HG03354 (cell line): Measurements from ENCODE around the gene ADCYAP1R1.

Experiments
- ATAC-seq: cut with Tn5 transposase; IDR thresholded peaks from one replicate; pipeline ENCODE4 v1.9.1; 2021; ENCODE audit warnings: mild to moderate bottlenecking; ENCODE audit not compliant: unreplicated experiment, poor library complexity, severe bottlenecking

The ADCYAP1R1 gene

DNA sequence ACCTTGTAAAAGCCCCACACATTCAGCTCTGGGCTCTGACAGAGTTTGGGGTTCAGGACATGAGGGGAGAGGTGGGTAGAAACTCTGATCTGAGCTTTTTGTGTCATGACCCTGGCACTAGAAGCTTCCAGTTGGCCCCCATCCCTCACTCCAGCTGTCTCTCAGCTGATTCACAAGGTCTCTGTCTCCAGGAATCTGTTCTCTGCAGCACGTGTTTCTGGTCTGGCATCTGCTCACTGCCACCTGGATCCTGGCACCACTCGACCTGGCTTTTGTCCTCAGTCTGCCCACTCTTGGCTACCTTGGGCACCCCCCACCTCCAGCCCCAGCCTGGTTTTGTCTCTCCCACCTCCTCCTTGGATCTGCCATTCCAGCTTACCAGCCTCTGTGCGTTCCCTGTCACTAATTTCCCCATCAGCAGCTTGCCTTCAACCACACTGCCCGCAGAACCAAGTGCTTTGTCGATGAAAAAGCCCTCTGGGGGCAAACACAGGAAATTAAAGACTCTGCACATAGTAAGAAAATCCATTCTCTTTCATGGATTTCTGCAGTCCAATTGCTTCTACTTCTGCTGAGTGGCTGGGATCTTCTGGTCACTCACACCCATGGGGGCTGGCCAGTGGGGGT, 18.3 kb upstream of the ADCYAP1R1 start:
- no peak for ATAC-seq

DNA sequence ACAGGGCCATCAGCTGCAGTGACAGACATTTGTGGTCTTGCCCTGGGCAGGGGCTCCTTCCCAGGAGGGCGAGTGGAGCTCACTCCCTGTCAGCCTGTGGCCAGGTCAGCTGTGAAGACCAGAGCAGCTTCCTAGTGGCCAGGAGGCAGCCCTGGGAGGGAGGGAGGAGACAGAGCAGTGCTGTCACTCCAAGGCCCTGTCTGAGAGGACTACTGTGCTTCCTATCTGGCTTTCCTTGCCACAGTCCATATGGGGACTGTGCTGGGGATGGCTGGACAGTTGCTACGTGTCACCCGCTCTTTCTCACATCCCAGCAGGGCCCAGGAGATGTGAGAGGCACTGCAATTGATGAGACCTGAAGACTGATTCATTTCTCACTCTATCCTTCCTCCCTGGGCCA, 15.2 kb upstream of the ADCYAP1R1 start:
- no peak for ATAC-seq

DNA sequence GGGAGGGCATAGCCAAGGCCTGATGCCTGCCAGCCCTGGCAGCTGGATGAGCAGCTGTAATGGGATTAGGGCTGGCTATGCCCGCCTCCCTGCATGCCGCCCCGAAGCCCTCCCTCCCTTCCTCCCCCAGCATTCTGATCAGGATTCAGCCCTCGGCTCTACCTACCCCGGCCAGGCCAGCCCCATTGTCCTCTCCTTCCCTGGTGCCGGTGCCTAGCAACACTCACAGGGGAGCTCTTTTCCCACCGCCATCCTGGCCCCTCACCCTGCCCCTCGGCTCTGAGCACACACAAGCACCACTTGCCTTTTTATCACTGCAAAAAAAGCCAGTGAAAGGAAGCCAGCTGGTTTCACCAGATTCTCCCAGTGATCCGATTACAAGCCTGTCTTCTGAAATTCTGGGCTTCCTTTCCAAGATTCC, 9.0 kb upstream of the ADCYAP1R1 start:
- ATAC-seq: no peak

DNA sequence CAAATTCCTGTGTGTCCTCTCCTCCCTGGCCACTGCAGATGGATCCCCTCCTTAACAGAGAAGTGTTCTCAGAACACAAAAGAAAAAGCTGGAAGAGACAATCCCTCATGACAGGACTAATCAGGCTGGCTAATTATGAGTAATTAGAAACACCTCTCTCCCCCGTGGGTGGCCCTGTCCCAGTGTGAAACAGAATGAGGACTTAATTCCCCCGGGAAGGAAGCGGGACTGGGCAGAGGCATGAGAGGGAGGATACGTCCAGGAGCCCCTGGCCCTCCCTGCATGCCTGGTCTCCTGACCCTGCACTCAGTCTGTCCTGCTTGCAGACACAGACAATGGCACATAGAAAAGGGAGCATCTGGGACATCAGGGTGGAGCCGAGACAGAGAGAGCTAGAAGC, 7.6 kb upstream of the ADCYAP1R1 start:
- no peak for ATAC-seq

DNA sequence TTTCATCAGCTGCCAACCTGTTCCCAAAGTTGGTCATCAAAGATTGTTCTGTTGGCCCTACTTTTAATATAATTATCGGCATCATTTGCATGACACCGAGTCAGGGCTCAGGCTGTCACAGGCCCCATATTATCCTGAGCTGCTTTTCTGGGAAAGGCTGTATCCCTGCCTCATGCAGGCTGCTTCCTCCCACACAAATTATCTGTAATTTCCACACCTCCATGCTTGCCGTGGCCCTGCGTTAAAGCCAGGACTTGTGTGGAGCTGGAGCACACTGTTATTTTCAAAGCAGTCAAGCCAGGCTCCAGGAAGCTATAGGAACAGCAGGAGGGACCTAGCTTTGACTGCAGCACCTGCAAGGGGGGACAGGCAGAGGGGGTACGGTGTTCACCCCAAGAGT, 5.4 kb upstream of the ADCYAP1R1 start:
- no peak for ATAC-seq

DNA sequence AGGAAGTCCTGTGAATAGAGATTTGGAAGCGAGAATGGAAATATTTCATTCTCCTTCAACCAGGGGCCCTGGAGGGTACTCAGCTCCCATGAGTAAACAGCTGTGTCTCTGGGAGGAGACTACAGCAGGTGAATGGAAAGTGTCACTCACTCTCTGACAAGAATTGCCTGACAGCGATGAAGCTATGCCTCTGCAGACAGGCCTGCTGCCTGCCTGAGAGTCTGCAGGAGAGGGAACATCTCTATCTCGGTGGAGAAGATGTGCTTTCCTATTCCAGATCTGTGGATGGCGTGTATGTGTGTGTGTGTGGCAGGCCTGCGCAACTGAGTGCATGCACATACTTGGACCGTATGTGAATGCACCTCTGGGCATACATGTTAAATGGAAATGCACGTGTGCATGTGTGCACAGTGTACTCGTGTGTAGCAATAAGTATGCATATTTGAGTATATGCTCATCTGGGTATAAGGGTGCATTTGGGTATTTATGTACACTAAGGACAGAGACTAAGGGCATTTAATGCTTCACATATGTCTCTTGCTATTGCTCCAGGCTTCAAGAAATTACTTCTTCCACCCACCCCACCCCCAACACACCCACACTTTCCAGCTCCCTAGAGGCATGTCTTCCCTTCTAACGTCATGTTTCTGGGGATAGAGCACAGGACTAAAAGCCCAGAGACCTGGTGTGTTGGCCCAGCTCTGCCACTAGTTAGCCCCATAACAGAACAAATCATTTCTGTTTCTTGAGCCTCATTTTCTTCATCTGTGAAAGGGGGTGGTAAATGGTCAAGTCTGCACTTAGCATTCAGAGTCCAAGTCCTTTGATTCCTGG, 4.6 kb upstream of the ADCYAP1R1 start:
- ATAC-seq: no peak

DNA sequence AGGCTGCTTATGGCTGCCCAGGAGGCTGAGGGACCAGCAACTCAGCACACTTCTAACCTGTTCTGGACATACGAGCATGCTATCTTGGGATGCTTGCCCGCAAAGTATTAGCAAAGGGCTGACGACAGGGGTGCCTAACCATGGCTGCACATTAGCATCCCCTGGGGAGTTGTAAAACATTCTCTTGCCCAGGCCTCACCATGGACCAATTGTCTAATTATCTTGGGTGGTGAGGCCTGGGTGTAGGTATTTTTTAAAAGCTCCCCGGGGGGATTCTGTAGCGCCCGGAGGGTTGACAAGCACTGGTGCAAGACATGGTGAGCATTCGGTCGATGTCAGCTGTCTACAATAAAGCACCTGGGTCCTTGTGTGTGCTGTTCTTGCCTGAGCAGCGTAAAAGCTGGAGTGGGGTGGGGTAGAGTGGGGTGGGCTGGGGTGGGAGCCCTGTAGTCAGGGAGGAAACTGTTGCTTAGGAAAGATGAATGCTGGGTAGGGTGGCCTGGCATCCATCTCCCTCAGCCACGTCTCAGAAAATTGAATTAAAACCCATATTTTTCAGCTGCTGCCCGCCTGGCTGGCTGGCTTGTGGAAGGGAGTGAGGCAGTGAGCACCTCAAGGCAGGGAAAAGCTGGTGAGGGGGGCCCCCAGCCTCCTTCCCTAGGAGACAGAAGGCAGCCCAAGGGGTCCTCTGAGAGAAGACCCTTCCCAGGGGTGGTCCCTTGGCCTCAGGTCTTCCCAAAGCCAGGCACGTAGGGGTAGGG, 2.9 kb upstream of the ADCYAP1R1 start:
- ATAC-seq: no peak

DNA sequence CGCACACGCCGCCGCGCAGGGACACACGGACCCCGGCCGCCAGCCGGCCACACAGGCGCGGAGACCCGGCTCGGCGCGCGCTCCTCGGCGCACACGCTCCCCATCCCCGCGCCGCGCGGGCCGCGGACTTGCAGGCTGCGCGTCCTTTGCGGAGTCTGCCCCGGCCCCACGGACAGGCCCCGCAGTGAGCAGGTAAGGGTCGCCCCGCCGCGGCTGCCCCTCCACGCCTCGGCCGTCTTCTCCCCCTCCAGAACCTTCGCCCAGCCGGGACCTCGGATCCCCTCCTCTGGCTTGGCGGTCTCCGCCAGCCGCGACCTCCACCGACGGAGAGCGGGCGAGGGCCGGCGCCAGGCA, 356 bp downstream of the ADCYAP1R1 start:
- no peak for ATAC-seq

- no peak for ATAC-seq
Observed at GRCh38 chr7:31052841-31053601, 913 bp downstream of the ADCYAP1R1 start.

DNA sequence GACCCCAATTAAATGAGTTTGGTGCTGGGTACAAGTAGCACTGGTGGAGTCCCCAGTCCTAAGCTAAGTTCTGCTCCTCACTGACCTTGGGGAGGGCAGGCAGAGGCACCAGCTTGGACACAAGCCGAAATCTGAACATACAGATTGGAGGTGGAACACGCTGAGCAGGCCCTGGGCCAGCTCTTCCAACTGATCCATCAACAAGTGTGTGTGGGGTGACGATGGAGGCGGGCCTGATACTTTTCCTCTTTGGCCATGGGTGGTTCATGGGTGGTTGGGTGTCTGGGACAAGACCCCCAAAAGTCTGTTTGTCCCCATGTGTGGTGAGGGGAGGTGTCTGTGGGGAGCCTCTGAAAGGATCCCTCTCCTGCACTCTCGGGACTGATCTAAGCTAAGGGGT, 1.9 kb downstream of the ADCYAP1R1 start:
- ATAC-seq: no peak

DNA sequence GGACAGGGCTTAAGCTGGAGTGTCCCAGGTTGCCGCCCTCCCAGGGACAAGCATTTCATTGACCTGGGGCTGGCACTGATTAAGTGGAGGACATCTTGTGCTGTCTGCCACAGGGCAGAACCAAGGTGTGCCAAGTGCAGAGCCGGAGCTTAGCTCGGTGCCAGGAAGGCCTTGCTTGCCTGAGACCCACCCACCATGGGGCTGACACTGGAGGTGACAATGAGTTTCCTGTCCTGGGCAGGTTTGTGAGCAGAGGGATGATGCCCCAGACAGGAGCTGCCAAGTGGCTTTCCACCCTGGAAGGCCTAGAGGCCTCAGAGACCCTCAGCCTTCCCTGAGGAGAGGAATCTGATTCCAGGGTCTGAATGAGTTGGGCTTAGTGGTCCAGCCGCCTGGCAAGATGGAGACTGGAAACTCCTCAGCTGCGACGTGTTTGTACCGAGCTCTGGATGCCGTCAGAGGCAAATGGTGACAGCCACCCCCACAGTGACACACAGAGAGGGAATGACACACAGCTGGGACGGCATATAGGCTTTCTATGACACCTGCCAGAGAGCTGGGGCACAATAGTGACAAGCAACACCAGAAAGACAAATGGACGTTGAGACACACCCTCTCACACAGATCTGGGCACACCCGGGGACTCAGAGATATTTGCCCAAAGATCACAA, 2.6 kb downstream of the ADCYAP1R1 start:
- ATAC-seq: no peak

DNA sequence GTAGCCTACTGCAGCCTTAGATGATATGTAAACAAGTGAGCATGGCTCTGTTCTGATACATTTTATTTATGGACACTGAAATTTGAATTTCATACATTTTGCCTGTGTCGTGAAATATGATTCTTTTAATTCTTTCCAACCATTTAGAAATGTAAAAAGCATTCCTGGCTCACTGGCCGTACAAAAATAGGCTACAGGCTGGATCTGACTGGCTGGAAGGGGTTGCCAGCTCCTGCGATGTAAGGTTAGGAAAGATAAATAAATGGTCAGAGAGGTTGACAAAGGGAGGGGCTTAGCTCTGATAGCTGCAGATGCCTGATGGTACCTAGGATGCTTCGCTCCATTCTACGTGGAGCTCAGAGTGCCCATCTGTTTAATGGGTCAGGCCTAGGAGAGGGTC, 3.4 kb downstream of the ADCYAP1R1 start:
- ATAC-seq: no peak

- ATAC-seq: no peak
Observed at GRCh38 chr7:31056775-31057346, 4.8 kb downstream of the ADCYAP1R1 start.

GRCh38 chr7:31058122-31058521, 6.0 kb downstream of the ADCYAP1R1 start:
- no peak for ATAC-seq

DNA sequence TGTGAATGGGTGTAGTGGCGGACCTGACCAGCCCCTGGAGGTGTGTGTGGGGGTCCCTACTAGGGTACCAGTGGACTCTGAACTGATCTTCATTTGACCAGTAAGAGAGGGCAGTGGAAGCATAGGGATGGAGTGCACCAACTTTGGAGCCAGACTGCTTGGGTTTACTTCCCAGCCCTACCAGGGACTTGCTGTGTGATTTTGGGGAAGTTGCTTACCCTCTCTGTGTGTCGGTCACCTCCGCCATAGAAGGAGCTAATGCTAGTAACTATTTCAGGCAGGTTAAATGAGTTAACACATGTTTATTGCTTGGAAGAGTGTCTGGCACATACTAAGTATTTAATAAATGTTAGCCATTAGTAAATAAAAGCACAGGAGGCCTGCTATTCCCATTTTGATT, 6.6 kb downstream of the ADCYAP1R1 start:
- no peak for ATAC-seq

- no peak for ATAC-seq
Observed at GRCh38 chr7:31059551-31059950, 7.4 kb downstream of the ADCYAP1R1 start.

- no peak for ATAC-seq
Observed at GRCh38 chr7:31061185-31061584, 9.1 kb downstream of the ADCYAP1R1 start.

DNA sequence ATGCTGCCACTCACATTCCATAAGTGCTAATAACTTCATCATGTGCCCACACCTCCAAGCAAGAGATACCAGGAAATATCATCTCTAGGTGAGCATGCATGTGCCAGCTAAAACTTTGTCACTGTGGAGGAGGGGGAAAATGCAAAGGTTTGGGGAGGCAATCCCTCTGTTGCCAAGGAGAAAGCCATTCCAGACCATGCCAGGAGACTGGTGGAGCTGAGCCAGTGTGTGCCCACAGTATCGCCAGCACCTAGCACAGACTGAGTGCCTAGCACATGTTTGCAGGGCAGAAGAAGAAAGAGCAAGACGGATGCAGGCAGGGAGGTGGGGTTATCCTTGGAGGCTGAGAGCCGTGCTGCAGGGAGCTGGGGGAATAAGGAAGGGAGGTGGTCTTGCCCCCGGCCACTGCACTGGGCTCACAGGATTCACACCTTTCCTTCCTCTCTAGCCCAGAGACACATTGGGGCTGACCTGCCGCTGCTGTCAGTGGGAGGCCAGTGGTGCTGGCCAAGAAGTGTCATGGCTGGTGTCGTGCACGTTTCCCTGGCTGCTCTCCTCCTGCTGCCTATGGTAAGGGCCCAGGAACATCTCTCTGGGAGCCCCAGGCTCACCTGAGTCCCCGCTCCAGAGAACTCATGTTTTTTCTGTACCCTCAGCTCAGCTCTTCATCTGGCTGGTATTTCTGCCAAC, 10.8 kb downstream of the ADCYAP1R1 start:
- ATAC-seq: no peak
